ENCODE data around the gene TMEM88. TPM values are rescaled to one million over a fixed set of nuclear protein-coding genes. Genes with fewer than 3 reads are reported as not detected.

Gene TMEM88
- total RNA-seq, 1 donor = 0.36 TPM

DNA sequence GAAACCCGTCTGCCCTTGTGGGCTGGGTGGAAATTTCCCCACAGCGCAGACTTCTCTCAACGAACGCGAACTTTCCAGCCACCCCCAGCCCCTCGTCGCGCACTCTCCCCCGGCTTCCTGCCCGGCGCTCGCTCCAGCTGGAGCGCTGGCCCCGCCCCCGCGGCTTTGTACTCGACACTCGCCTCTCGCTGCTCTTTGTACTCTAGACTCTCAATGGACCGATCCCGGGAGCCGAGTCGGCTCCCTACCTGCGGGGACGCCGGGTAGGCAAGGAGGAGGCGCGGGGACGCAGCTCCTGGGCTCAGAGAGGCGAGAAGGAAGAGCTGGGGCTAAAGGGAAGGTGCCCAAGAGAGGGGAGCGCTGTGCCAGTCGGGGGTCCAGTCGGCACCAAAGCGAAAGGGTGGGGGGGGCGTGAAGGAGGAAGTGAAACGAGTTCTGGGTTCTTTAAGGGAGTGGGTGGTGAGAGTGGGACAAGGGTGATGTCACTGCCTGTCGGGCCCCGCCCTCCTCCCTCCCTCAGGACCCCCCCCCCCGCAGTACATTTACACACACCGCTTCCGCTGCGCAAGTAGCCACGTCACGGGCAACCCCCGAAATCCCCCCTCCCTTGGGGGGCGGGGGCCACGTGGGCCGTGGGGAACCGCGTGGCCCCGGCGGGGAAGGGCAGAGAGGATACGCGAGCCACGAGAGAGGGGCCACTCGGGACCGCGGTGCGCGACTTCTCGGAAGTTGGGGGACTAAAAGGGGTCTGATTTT is 11.2 kb upstream of the TMEM88 start:
- Histone ChIP-seq H2AFZ (ENCODE audit: low read length) (peak overlapping the region; percentile 64), H3K36me3 (ENCODE audit: insufficient read depth, low read length) (peaks cover 14% of the 10 kb centered on the region), H4K20me1 (ENCODE audit: insufficient read depth, low read length) (peaks cover 32% of the 10 kb centered on the region), H3K27me3 (ENCODE audit: insufficient read depth, low read length) (no peaks in the 10 kb centered on the region), H3K79me2 (ENCODE audit: insufficient read depth, low read length) (peaks cover 34% of the 10 kb centered on the region), H3K9me3 (ENCODE audit: low read depth, low read length) (no peaks in the 10 kb centered on the region), H3K4me1 (ENCODE audit: insufficient read depth, low read length) (peaks cover 33% of the 10 kb centered on the region), H3K4me2 (ENCODE audit: insufficient read depth, low read length) (peak overlapping the region; percentile 97), H3K4me3 (ENCODE audit: insufficient read depth, low read length) (peak overlapping the region; percentile 81), H3K27ac (ENCODE audit: low read depth, low read length) (peak overlapping the region; percentile 99)
- no peak for TF ChIP-seq CTCF (IDR thresholded peaks at IDR 0.05; ENCODE audit: extremely low read depth, low read depth, low read length)
- DNase-seq (ENCODE audit: insufficient read length, low spot score, missing footprints) = peak; percentile 99

DNA sequence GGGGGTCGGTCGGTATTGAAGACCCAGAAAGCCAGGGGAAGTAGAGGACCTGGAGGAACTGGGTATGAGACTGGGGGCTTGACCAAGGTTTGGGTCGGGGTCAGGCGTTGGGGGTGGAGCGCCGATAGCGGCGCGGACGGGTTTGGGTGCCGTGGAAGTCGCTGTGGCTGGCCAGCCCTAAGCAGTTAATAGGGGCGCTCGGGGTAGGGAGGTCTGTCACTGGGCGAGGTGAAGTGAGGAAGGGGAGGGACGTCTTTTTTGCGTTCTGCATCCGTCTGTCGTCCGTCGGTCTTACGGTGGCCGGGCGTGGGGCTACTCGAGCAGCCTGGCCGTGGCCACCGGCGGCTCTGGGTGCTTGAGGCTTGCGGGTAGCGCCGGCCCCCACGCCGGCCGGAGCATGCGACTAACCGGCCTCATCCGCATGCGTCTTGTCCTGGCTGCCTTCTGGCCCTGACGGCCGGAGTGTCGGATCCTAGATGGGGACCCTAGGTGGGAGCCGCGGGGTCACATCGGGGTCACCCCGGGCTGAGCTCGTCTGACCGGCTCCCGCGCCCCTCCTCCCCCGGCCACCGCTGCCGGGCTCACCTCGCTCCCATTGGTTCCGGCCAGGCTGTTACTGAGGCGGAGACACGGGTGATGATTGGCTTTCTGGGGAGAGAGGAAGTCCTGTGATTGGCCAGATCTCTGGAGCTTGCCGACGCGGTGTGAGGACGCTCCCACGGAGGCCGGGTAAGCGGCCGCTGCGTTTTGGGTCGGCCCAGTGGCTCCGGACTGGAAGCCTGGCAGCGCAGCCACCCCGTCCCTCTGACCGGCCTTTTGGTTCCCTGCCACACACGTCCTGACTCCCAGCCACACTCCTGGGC is 10.3 kb upstream of the TMEM88 start:
- H3K9me3 ChIP-seq (ENCODE audit: low read depth, low read length) = no peaks in the 10 kb centered on the region
- DNase-seq (ENCODE audit: insufficient read length, low spot score, missing footprints) = peak; percentile 99
- H3K4me2 ChIP-seq (ENCODE audit: insufficient read depth, low read length) = peak overlapping the region; percentile 97
- no peaks in the 10 kb centered on the region for H3K27me3 ChIP-seq (ENCODE audit: insufficient read depth, low read length)
- H2AFZ ChIP-seq (ENCODE audit: low read length) = peak overlapping the region; percentile 51
- no peak for TF ChIP-seq CTCF (IDR thresholded peaks at IDR 0.05; ENCODE audit: extremely low read depth, low read depth, low read length)
- peaks cover 30% of the 10 kb centered on the region for H4K20me1 ChIP-seq (ENCODE audit: insufficient read depth, low read length)
- peaks cover 20% of the 10 kb centered on the region for H3K36me3 ChIP-seq (ENCODE audit: insufficient read depth, low read length)
- H3K27ac ChIP-seq (ENCODE audit: low read depth, low read length) = peak overlapping the region; percentile 99
- peaks cover 31% of the 10 kb centered on the region for H3K79me2 ChIP-seq (ENCODE audit: insufficient read depth, low read length)
- peaks cover 29% of the 10 kb centered on the region for H3K4me1 ChIP-seq (ENCODE audit: insufficient read depth, low read length)
- peak overlapping the region; percentile 81 for H3K4me3 ChIP-seq (ENCODE audit: insufficient read depth, low read length)

DNA sequence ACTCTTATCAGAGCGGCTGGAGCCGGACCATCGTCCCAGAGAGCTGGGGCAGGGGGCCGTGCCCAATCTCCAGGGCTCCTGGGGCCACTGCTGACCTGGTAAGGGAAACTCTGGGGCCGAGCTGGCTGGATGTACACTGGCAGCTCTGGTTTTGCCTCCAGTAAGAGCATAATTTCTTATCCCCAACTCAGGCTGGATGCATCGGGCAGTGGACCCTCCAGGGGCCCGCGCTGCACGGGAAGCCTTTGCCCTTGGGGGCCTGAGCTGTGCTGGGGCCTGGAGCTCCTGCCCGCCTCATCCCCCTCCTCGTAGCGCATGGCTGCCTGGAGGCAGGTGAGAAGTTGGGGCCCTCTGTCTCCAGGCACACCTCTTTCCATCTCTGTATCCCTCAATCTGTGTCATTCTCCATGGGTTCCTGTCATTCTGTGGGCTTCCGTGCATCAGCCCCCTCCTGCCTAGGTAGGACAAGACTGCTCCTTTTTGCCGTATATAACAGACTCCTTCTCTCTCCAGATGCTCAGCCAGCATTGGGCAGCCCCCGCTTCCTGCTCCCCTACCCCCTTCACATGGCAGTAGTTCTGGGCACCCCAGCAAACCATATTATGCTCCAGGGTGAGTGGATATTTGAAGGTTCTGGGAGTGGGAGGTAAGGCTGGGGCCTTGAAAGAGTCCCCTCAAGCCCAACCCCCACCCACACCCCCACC is 9.4 kb upstream of the TMEM88 start:
- Histone ChIP-seq H3K27me3 (ENCODE audit: insufficient read depth, low read length) (no peaks in the 10 kb centered on the region), H3K27ac (ENCODE audit: low read depth, low read length) (peak overlapping the region; percentile 99), H3K79me2 (ENCODE audit: insufficient read depth, low read length) (peaks cover 29% of the 10 kb centered on the region), H2AFZ (ENCODE audit: low read length) (no peak overlapping the region), H4K20me1 (ENCODE audit: insufficient read depth, low read length) (peaks cover 29% of the 10 kb centered on the region), H3K36me3 (ENCODE audit: insufficient read depth, low read length) (peaks cover 28% of the 10 kb centered on the region), H3K4me2 (ENCODE audit: insufficient read depth, low read length) (peak overlapping the region; percentile 97), H3K4me1 (ENCODE audit: insufficient read depth, low read length) (peaks cover 29% of the 10 kb centered on the region), H3K4me3 (ENCODE audit: insufficient read depth, low read length) (peak overlapping the region; percentile 81), H3K9me3 (ENCODE audit: low read depth, low read length) (no peaks in the 10 kb centered on the region)
- no peak for DNase-seq (ENCODE audit: insufficient read length, low spot score, missing footprints)
- no peak for TF ChIP-seq CTCF (IDR thresholded peaks at IDR 0.05; ENCODE audit: extremely low read depth, low read depth, low read length)
